GM18867 (cell line): ENCODE measurements around the gene KIF6.

Source experiments
- ATAC-seq: cut with Tn5 transposase; IDR thresholded peaks from one replicate; pipeline ENCODE4 v1.9.1; 2021; ENCODE audit warnings: mild to moderate bottlenecking, moderate library complexity; ENCODE audit not compliant: unreplicated experiment

Gene KIF6

GRCh38 chr6:39393075-39393474, 332.1 kb downstream of the KIF6 start:
- no peak for ATAC-seq

DNA sequence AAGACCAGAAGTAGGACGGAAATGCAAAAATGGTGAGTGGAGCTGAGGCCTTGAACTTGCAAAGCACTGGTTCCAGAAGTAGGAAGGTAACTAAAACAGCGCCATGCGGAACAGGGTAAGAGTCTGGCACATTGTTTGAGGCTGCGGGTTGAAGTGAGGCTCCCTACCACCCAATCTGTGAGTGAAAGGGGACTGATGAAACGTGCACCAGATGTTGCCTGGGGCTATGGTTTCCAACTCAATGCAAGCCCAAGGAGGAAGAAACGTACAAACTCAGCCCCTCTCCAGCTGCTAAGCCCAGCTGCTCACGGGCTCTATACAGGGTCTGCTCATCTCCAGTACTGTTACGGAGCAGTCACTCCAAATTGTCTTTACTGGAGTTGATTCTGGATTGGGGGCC, 334.0 kb downstream of the KIF6 start:
- ATAC-seq: no peak

GRCh38 chr6:39389484-39389767, 335.8 kb downstream of the KIF6 start:
- ATAC-seq: peak; percentile 6

DNA sequence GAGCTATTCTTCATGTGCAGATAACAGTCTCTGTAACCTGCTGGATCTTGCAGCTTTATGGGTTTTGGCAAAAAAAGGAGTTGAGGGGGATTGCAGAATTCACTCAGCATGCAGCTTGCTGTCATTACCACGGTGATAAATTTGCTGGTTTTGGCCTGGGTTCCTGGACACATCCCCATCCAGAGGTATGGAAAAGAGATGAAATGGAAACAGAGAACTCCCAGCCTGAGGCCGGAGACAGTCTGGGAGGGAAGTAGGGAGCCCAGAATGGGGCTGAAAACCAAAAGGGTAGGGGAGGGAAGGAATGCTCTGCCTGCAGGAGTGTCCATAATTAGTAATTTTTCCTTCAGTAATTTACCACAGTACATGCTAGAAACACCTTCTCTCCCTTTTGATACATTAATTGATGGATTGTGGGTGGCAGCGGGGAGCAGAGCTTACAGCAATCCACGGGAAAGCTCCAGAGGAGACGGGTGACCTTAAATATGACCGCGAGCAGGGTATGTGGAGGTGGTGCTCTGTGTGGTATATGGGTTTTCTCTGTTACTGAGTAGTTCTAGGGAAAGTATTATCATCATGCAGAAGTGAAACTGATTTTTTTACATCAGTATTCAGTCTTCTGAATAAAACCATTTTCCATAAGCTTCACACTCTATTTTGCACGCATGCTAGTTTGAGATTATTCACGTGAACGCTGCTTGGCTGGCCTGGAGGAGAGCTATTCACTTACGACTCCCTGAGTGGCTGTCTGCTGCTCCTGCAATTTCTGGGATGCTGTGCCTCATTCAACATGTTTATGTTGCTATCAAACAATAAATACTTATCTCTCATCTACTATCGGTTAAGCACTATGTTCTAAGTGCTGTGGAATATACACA, 336.4 kb downstream of the KIF6 start:
- peak; percentile 79 for ATAC-seq

GRCh38 chr6:39387785-39388184, 337.4 kb downstream of the KIF6 start:
- ATAC-seq: no peak

DNA sequence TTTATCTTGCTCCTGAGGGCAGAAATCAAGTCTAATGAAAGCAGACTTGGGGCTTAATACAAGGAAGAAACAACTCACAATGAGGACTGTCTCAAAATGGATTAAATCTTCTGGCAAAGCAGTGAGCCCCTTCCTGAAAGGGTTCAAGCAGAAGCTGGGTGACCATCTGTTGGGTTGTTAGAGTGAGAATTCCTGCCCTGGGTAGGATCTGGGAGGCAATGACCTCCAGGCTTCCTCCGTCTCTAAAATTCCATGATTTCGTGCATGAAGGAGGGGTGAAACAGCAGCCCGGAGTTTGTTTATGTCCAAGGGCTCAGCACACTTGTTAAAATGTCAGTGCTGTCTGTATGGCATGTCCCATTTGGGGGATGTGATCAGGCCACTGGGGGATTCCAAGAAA, 338.7 kb downstream of the KIF6 start:
- no peak for ATAC-seq

- ATAC-seq: no peak
Observed at GRCh38 chr6:39381550-39382140, 343.6 kb downstream of the KIF6 start.

GRCh38 chr6:39380837-39381549, 344.2 kb downstream of the KIF6 start:
- ATAC-seq: no peak

GRCh38 chr6:39378960-39379425, 346.2 kb downstream of the KIF6 start:
- ATAC-seq: no peak

GRCh38 chr6:39378175-39378959, 346.8 kb downstream of the KIF6 start:
- no peak for ATAC-seq

GRCh38 chr6:39377539-39377950, 347.7 kb downstream of the KIF6 start:
- no peak for ATAC-seq

DNA sequence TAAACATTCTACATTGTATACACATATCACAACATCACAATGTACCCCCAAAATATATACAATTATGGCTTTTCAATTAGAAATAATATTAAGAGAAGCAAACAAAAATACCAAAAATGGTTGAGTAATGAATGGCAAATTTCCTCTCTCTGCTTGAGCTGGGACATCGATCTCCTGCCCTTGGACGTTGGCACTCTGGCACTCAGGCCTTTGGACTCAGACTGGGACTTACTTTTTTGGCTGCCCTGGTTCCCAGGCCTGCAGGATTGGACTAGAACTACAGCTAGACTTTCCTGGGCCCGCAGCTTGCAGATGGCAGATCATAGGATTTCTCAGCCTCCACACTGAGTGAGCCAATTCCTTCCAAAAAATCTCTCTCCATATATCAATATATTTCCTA, 349.8 kb downstream of the KIF6 start:
- no peak for ATAC-seq

- ATAC-seq: no peak
Observed at GRCh38 chr6:39370390-39370789, 354.8 kb downstream of the KIF6 start.

GRCh38 chr6:39369987-39370386, 355.2 kb downstream of the KIF6 start:
- no peak for ATAC-seq

DNA sequence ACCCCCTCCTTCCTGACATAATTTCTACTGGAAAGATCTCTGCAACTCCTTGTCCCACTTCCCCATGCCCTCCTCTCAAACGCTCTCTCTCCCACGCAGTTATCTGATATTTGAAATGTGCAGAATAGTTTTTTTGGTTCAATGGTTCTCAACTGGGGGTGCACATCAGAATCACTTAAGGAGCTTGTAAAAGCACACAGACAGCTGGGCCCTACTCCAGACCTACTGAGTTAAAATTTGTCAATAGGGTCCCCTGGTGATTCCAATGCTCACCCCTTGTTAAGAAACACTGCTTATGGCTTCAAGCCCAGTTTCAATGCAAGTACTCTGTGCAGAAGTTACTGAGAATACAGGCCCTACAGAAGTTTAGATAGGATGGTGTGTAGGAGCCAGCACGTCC, 357.5 kb downstream of the KIF6 start:
- no peak for ATAC-seq

DNA sequence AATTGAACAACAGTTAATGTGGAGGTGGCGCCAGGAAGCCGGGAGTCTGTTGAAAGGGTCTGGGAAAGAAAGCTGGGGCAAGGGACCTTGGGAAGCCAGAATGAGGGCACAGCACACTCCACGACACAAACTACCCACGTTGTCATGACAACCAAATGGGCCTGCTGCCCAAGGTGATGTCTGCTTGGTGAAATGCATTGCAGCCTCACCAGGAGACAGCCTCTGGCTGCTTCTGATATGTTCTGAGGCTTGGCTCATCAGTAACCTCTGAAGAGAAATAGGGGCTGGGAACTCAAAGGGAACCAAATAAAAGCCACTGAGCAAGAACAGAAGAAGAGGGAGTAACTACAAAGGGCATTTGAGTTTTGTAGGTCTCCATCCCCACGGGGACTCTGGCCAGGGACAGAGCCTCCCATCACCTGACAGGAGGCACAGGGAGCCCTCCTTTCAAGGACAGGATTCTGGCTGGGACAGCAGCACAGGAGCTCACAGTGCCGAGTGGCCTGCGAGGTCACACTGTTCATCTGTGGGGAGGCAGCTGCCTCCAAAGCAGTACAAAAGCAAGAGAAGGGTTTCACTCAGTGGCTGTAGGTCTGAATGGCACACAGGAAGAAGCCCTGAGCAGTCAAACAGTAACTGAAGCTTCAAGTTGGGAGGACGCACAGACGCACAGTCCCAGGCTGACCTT, 358.1 kb downstream of the KIF6 start:
- ATAC-seq: no peak

DNA sequence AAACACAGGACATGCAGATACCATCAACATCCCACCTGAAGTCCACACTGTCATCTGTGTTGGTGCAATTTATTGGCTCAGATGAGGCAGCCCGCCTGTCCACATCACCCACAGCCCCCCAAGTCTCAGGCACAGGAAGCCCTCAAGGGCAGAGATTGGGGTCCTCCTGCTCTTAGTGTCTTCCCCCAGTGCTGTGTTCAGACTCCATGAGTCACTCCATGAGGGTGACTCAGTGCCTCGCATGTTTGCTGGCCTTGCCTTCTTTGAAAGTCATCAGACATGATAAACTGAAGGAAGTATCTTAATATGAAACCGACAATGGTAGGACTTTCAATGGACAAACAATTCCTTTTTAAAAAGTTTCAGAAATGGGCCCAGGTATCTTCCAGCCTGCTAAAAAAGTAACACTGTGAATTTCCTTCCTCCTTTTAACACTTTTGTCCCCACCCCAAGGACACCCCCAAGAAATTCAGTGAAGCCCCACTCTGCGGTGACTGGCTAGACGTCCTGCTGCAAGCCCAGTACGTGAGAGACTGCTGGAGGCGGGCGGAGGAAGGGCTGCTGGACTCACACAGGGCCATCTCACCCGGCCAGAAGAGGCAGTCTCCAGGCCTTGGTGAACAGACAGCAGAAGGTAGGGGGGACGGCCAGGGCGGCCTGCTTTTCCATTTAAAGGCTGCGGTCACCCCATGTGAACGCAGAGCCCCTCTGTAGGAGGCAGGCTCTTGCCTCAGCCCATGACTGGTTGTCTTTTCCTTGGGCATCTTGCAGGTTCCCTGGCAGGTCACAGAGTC, 359.7 kb downstream of the KIF6 start:
- no peak for ATAC-seq

DNA sequence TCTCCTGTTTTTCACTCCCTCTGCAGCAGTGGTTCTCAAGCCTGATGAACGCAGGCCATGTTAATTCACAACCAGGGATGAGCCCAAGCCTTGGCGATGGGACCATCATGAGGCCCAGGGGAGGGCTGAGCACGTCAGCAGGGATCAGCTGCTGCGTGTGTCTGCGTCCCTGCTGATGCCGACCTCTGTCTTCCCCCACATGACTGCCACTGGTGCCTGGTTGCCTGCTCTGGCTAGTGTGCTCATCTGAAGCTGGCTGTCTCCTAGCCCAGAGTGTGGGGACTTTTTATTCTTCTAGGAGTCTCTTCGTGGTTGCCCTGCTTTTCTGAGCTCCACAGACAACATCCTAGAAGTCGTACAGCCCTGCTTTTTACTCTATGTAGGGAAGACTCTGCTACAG, 361.9 kb downstream of the KIF6 start:
- no peak for ATAC-seq

GRCh38 chr6:39362487-39362865, 362.7 kb downstream of the KIF6 start:
- ATAC-seq: peak; percentile 29
